ENCODE results near the gene IL17RA. TPM values are rescaled to one million over a fixed set of nuclear protein-coding genes. Genes with fewer than 3 reads are reported as not detected.

Gene IL17RA
- total and polyA plus RNA-seq, 4 donors = 3.1 to 9.0 (median 4.4) TPM

DNA sequence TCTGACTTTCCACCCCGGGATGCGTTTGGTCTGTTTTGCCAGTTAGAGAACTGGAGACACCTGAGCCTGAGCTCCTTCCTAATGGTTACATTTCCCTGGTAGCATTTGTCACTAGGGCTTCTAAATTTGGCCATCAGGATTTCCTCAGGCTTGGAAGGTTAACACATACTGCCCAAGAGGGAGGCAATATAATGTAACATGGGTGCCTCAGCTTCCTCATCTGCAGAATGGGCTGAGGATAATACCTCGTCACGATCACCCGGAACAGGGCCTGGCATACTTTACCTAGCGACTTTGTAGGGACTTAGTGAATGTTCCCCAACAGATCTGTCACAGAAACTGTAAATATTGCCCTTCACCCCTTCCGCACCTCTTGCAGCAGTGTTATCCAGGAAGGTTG is 11.3 kb downstream of the IL17RA start:
- no peaks in the 10 kb centered on the region for H3K9me3 ChIP-seq (ENCODE audit: control insufficient read depth in 4 of 4, low read length in 3 of 4)
- no peak for TF ChIP-seq HNF4A (conservative IDR thresholded peaks at IDR 0.05)
- no peak for DNase-seq (ENCODE audit: low spot score)
- no peak overlapping the region for H3K9ac ChIP-seq (ENCODE audit: low read depth in 1 of 2, low read length in 2 of 2)
- H3K4me1 ChIP-seq (ENCODE audit: control insufficient read depth in 4 of 4, insufficient read depth in 4 of 4, low read length in 3 of 4) = peaks cover 0 to 9% (median 2%) of the 10 kb centered on the region in 4 donors
- H3K27ac ChIP-seq (ENCODE audit: low read depth in 1 of 2, low read length in 2 of 2) = no peak overlapping the region
- H3K36me3 ChIP-seq (ENCODE audit: control insufficient read depth in 4 of 4, insufficient read depth in 3 of 4, low read depth in 1 of 4, low read length in 3 of 4) = peaks cover 12 to 33% (median 22%) of the 10 kb centered on the region in 4 donors
- H3K4me3 ChIP-seq (ENCODE audit: low read depth in 1 of 3, low read length in 3 of 3) = no peak overlapping the region
- WGBS = 94% methylated on average over 7 of the region's 7 CpGs
- H3K27me3 ChIP-seq (ENCODE audit: control insufficient read depth in 4 of 4, insufficient read depth in 4 of 4, low read length in 3 of 4) = no peaks in the 10 kb centered on the region

DNA sequence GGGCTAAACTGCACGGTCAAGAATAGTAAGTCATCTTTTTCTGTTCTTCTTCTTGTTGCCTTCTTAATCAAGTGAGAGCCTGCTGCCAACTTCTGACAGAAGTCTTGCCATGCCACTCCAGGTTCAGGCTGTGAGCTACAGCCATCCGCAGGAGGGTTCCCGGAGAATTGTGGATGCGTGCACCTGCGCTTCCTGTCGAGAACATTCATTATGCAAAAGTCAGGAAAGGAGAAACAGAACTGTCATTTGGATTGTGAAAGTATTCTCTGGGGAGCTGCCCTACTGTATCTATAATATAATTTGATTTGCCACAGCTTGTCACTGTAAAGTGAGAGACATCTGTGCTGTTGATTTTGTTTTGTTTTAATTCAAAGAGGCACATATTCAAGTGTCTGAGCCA is 12.3 kb downstream of the IL17RA start:
- H3K4me1 ChIP-seq (ENCODE audit: control insufficient read depth in 4 of 4, insufficient read depth in 4 of 4, low read length in 3 of 4) = peaks cover 0 to 9% (median 2%) of the 10 kb centered on the region in 4 donors
- H3K36me3 ChIP-seq (ENCODE audit: control insufficient read depth in 4 of 4, insufficient read depth in 3 of 4, low read depth in 1 of 4, low read length in 3 of 4) = peaks cover 12 to 40% (median 27%) of the 10 kb centered on the region in 4 donors
- 90% methylated on average over 6 of the region's 6 CpGs for WGBS
- H3K27ac ChIP-seq (ENCODE audit: low read depth in 1 of 2, low read length in 2 of 2) = no peak overlapping the region
- H3K4me3 ChIP-seq (ENCODE audit: low read depth in 1 of 3, low read length in 3 of 3) = no peak overlapping the region
- H3K9ac ChIP-seq (ENCODE audit: low read depth in 1 of 2, low read length in 2 of 2) = no peak overlapping the region
- TF ChIP-seq REST (IDR thresholded peaks at IDR 0.05) = no peak
- no peak for TF ChIP-seq JUND (IDR thresholded peaks at IDR 0.05)
- no peak for TF ChIP-seq NR2F2 (IDR thresholded peaks at IDR 0.05)
- TF ChIP-seq RXRA (IDR thresholded peaks at IDR 0.05) = no peak
- no peak for TF ChIP-seq FOXA2 (IDR thresholded peaks at IDR 0.05)
- TF ChIP-seq SP1 (IDR thresholded peaks at IDR 0.05) = no peak
- TF ChIP-seq YY1 (IDR thresholded peaks at IDR 0.05) = no peak
- TF ChIP-seq, protein P1, sequence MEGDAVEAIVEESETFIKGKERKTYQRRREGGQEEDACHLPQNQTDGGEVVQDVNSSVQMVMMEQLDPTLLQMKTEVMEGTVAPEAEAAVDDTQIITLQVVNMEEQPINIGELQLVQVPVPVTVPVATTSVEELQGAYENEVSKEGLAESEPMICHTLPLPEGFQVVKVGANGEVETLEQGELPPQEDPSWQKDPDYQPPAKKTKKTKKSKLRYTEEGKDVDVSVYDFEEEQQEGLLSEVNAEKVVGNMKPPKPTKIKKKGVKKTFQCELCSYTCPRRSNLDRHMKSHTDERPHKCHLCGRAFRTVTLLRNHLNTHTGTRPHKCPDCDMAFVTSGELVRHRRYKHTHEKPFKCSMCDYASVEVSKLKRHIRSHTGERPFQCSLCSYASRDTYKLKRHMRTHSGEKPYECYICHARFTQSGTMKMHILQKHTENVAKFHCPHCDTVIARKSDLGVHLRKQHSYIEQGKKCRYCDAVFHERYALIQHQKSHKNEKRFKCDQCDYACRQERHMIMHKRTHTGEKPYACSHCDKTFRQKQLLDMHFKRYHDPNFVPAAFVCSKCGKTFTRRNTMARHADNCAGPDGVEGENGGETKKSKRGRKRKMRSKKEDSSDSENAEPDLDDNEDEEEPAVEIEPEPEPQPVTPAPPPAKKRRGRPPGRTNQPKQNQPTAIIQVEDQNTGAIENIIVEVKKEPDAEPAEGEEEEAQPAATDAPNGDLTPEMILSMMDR (IDR thresholded peaks at IDR 0.05; ENCODE audit: low read depth, low read length, missing input control) = no peak
- DNase-seq (ENCODE audit: low spot score) = no peak
- H3K27me3 ChIP-seq (ENCODE audit: control insufficient read depth in 4 of 4, insufficient read depth in 4 of 4, low read length in 3 of 4) = no peaks in the 10 kb centered on the region
- no peaks in the 10 kb centered on the region for H3K9me3 ChIP-seq (ENCODE audit: control insufficient read depth in 4 of 4, low read length in 3 of 4)

DNA sequence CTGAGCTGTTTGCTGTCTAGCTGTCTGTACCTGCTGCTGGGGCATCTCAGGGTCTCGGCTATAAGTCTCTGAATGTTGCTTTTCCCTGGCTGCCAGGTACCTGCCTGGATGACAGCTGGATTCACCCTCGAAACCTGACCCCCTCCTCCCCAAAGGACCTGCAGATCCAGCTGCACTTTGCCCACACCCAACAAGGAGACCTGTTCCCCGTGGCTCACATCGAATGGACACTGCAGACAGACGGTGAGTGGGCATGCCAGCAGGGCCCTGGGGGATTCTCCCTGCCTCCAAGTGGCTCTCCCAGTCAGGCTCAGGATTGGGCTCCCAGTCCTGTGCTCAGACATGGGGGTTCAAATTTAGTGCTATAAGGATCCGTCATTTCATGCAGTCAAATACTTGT is 12.9 kb downstream of the IL17RA start:
- DNase-seq (ENCODE audit: low spot score) = no peak
- Histone ChIP-seq H3K27ac (ENCODE audit: low read depth in 1 of 2, low read length in 2 of 2) (no peak overlapping the region), H3K4me1 (ENCODE audit: control insufficient read depth in 4 of 4, insufficient read depth in 4 of 4, low read length in 3 of 4) (peaks cover 0 to 9% (median 2%) of the 10 kb centered on the region in 4 donors), H3K4me3 (ENCODE audit: low read depth in 1 of 3, low read length in 3 of 3) (no peak overlapping the region), H3K9me3 (ENCODE audit: control insufficient read depth in 4 of 4, low read length in 3 of 4) (no peaks in the 10 kb centered on the region), H3K36me3 (ENCODE audit: control insufficient read depth in 4 of 4, insufficient read depth in 3 of 4, low read depth in 1 of 4, low read length in 3 of 4) (peaks cover 15 to 45% (median 31%) of the 10 kb centered on the region in 4 donors), H3K9ac (ENCODE audit: low read depth in 1 of 2, low read length in 2 of 2) (no peak overlapping the region), H3K27me3 (ENCODE audit: control insufficient read depth in 4 of 4, insufficient read depth in 4 of 4, low read length in 3 of 4) (no peaks in the 10 kb centered on the region)
- WGBS = 93% methylated on average over 6 of the region's 6 CpGs
- no peak for TF ChIP-seq JUND (IDR thresholded peaks at IDR 0.05)
- no peak for TF ChIP-seq REST (IDR thresholded peaks at IDR 0.05)
- TF ChIP-seq SP1 (IDR thresholded peaks at IDR 0.05) = no peak
- TF ChIP-seq RAD21 (IDR thresholded peaks at IDR 0.05) = no peak
- no peak for TF ChIP-seq EGR1 (IDR thresholded peaks at IDR 0.05; ENCODE audit: low read depth in 2 of 2)
- no peak for TF ChIP-seq ATF3 (IDR thresholded peaks at IDR 0.05)
- no peak for TF ChIP-seq GABPA (IDR thresholded peaks at IDR 0.05 in 1 of 2, conservative IDR thresholded peaks at IDR 0.05 in 1 of 2)
- no peak for TF ChIP-seq YY1 (IDR thresholded peaks at IDR 0.05)
- TF ChIP-seq NR2F2 (IDR thresholded peaks at IDR 0.05) = no peak
- TF ChIP-seq RXRA (IDR thresholded peaks at IDR 0.05) = no peak
- no peak for TF ChIP-seq HNF4A (conservative IDR thresholded peaks at IDR 0.05)
- no peak for TF ChIP-seq FOXA1 (IDR thresholded peaks at IDR 0.05)
- no peak for TF ChIP-seq FOXA2 (IDR thresholded peaks at IDR 0.05)
